GM19099 (cell line): ENCODE measurements around the gene SGMS1.

Experiments used
- POLR2A ChIP-seq: IDR thresholded peaks from 3 replicates; pipeline ENCODE4 v1.6.1; 2011; ENCODE audit warnings: low read depth; ENCODE audit not compliant: insufficient read length; ENCODE audit errors: extremely low read depth

The SGMS1 gene

DNA sequence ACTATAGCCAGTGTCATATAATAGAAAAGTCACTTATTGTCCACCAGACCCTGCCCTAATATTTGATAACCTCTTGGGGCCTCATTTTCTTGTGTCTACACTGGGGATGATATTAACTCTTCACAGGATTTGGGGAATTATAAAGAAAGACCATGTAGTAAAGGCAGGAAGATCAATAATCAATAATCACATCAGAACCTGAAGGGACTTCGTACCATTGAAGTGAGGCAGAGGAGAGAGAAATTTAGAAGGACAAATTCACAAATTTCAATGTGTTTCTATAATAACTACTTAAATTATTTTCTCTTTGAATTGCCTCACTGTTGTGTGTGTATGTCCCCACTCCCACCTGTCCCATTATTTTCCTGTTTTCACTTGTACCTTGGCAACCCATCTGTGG lies 10.7 kb upstream of the SGMS1 start:
- no peak for TF ChIP-seq POLR2A

- no peak for TF ChIP-seq POLR2A
Measured at GRCh38 chr10:50631052-50631451, 7.3 kb upstream of the SGMS1 start.

DNA sequence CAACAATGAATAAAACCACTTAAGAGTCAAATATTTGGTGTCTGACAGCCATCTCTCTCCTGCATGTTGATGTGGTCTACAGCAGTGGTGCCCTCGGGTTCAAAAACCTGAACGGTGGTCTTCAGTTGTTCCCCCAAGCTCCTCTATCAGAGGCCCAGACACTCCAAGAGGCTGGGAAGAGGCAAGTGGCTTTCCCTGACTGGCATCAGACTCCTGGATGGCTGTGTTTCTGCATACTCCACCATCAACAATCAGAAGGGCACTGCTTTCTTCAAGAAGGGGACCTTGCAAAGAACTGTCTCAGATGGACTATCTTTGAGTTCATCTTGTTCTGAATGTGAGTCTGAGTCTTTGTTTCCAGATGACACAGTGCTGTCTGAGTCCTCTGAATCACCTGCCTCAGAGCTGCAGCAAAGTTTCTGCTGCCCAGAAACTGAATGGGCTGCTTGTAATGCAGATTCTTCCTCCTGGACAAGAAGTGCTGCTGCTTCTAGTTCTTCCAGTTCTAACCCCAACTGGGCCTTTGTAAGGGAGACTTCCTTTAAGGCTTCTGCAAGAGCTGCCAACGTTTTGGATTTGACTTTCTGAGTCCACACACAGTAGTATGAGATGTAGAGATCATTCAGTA lies 5.9 kb upstream of the SGMS1 start:
- no peak for TF ChIP-seq POLR2A

DNA sequence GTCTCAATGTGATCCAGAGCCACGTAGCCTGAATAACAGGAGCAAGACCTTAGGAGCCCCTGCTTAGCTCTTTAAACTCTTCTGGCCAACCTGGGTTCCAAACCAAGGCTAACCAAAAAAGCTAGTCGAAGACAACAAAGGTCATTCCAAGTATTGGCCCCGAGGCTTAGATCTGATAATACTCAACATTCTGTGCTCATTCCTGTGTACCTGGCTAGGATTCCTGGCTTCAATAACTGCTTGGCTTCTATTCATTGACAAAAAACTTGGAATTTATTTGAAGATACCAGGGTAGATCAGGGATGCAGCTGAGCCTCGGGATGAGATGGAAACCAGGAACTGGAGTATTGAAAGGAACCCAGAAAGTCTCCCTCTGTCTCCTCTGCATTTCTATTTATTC lies 4.1 kb upstream of the SGMS1 start:
- no peak for TF ChIP-seq POLR2A

DNA sequence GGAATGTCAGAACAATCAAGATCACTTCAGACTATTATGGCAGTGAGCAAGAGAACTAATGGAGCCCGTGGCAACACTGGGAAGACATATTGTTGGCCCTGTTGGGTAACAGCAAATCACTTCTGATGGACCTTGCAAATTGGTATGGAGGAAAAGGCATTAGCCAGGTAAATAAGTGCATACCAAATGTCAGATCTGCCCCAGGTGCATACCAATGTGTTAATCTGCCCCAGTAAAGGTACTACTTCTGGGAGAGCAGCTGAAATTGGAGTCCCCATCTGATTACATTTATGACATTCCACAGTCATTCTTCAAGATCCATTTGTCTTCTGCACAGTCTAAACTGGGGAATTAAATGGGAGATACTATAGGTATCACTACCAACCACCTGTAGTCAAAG lies 3.7 kb upstream of the SGMS1 start:
- TF ChIP-seq POLR2A = no peak

- TF ChIP-seq POLR2A = no peak
Measured at GRCh38 chr10:50625649-50626132, 1.9 kb upstream of the SGMS1 start.

- TF ChIP-seq POLR2A = peak; percentile 79
Measured at GRCh38 chr10:50624866-50625501, 1.2 kb upstream of the SGMS1 start.

- TF ChIP-seq POLR2A = no peak
Measured at GRCh38 chr10:50624413-50624865, 683 bp upstream of the SGMS1 start.

DNA sequence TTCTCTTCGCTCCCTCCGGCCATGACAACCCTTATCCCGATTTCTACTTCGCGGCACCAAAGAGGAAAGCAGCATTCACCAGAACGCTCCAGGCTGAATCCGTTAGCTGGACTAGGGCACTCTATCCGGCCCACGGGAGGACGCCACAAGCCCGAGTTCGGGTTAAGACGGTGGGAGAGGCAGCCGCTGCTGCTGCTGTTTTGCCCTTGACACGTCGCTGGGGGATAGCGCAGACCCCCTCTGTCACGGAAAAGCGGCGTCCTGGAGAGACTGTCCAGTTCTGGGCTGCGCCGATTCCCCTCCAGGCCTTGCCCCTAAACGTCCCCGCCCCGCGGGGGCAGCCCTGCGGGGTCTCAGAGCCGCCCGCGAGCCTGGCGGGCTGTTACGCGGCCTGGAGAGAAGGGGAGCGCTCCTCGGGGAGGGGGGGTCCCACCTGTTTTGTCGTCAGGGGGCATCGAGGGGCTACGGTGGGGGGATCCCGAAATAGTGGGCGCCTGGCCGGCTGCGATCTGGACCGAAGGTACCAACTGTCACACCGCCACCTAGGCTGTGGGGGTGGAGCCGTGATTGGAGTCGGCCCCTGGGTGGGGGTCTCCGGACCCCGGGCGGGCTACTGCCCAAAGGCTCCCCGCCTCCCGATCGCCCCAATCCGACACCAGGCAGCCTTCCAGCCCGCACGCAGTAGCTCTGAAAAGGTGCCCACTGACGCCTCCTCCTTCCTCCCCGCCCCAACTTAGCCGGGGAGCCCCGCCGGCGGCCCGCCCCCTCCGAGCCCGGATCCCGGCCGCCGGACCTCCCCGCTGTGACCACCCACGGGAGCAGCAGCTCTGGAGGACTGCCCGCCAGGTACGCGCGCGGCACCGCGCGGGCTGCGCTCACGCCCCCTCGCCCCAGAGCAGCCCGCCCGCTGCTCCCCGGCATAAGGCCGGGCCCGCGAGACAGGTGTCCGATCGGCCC lies 772 bp downstream of the SGMS1 start:
- TF ChIP-seq POLR2A = no peak

DNA sequence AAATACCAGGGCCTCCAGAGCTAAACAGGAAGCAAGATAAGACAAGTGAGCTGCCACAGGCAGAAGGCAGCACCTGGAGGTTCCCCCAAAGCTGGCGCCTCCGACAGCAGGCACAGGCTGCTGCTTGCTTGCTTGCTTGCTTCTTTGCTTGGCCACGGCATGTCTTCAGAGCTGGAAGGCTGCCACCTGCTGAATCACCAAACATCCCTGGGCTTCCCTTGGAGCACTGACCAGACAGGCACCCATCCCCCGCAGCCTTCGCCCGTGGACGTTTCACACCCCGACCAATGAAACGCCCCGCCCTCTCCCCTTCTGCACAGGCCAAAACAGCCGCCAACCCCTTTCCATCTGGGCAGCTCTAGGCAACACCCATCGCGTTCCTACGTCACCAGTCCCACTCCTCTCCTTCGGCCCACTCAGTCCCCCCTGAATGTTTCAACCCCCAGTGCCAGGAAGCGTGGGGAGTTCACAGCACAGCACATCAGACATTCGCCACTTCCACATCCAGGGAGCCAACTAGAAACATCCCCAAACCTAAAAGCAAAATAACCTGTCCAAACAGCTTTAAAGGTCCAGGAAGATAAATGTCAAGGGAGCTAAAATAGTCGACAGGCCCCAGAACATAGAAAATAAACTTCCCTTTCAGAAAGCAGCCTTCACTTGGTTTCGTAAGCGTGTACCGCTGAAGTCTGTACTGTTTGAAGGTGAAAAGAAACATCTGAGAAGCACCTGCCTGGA lies 1.6 kb downstream of the SGMS1 start:
- no peak for TF ChIP-seq POLR2A

- no peak for TF ChIP-seq POLR2A
Measured at GRCh38 chr10:50620899-50621298, 2.9 kb downstream of the SGMS1 start.

GRCh38 chr10:50619882-50620281 lies 3.9 kb downstream of the SGMS1 start:
- TF ChIP-seq POLR2A = no peak

DNA sequence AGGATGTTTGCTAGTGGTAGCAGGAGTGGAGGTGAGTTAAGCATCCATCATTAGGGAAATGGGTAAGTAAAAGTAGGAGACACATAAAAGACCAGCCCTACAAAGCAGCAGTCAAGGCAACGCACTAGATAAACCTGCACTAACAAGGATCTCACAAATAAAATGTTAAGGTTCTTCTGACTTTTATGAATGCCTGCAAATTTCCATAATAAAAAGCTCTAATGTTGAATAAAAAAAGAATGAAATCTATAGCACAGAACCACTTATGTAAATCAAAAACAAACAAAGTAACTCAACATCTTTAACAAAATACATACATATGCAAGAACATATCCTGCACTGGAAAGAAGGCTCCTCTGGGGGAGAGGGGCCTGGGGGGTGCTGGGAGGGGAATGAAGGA lies 4.6 kb downstream of the SGMS1 start:
- no peak for TF ChIP-seq POLR2A

GRCh38 chr10:50618624-50619023 lies 5.1 kb downstream of the SGMS1 start:
- no peak for TF ChIP-seq POLR2A

DNA sequence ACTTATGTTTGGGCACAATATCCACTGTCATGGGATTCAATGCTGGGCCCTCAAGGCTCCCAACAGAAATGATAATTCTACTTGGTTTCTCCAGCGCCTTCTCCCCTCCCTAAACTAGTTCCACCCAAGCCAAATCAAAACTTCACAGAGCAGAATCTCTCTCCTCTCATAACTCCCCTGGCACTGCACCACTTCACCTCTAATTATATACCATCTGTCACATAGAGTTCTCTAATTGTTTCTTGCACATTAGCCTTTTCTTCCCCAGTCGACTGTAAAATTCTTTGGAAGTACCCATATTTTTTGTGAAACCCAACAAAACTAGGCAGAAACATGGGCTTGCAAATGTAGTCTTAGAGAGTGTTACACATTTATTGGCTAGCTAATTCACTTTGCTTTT lies 8.1 kb downstream of the SGMS1 start:
- TF ChIP-seq POLR2A = no peak
